DMS53 treated with DMSO at 0.1 percent for 48 hours (cell line): ENCODE results near the gene JAGN1.
"Not testable (repeated sequence)": the region's sequence is repeated elsewhere in the genome, so short reads cannot be mapped to it uniquely, and the experiment has no call there.

Experiments
- DNase-seq: peaks from one replicate; lab custom pipeline; 2025; ENCODE audit not compliant: unreplicated experiment; lab: John Stamatoyannopoulos, UW

Gene JAGN1

DNA sequence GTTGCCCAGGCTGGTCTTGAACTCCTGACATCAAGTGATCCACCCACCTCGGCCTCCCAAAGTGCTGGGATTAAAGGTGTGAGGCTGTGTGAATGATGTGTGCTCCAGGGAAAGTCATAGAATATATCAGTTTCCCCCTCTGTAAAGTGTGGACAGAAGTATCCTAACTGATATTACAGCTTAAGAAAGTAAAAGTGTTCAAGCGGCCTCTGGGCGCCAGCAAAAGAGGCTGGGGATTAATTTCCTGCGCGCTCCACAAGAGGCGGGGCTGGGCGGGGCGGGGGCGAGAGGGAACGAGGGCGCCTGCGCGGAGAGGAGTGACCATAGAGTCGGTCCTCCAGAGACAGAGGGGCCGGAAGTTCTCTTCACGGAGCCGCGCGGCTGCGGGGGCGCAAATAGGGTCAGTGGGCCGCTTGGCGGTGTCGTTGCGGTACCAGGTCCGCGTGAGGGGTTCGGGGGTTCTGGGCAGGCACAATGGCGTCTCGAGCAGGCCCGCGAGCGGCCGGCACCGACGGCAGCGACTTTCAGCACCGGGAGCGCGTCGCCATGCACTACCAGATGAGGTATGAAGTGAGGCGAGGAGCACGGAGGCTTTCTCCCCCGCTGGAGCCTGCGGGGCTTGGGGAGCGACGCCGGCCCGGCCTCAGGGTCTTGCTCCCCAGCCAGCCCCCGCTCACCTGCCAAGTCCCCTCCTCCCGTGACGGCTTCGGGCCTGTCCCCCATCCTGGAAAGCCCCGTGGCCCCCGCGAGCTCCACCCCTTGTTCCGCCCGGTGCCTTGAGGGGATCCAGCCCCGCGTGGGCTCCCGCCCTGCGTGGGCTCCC, at the start of gene JAGN1:
Gene JAGN1, plus strand, starts transcription at position 362 of the 823 bp plus-strand sequence. Its CDS starts 113 bp downstream, at position 475.
- peak; percentile 24 for DNase-seq

DNA sequence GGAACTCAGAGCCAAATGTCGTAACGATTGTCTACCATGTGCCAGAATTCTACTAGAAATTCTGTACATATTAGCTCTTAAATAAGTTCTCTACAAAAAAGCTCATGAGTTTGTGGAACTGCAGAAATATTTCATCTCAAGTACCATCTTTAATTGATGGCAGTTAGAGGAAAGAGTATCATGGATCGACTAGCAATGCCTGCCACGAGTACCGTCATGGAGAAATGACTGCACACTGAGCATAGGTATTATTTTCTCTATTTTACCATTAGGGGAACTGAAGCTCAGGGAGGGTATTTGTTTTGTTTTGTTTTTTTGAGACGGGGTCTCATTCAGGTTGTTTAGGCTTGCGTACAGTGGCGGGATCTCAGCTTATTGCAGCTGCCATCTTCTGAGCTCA, 49.4 kb upstream of the JAGN1 start:
- DNase-seq = no peak

DNA sequence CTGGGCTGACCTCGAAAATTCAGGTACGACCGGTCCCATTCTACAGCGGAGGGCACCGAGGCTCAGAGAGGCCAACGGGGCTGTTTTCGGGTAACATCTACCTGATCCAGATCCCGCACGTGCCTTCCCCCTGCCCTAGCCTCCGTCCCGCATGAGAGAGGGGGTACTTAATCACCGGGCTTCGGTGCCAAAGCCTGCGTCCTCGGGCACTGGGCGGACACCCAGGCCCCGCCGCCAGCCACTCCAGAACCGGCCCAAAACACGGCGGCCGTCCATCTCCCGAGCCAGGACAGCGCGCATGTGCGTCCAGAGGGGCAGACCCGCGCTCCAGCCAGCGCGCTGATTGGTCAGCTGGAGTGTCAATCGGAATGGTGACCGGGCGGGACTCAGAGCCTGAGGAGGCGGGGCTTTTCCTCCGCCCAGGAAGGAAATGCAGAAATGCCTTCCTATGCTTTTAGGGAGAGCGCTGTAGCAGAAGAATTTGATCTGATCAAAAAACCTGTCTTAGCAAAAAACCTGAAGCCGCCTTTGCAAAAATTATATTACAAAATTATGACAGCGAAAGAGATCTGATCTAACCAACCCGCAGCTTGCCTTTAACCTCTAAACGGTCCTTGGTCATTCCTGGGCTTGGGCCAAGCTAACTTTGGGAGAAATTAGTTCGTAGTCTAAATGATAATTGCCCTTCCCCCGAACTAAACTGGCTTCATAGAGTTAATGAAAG, 46.5 kb upstream of the JAGN1 start, which contains the start of gene RPUSD3:
Gene RPUSD3, minus strand, starts transcription at position 294 of the 724 bp plus-strand sequence. Its CDS starts 18 bp downstream, at position 276.
- peak; percentile 30 for DNase-seq

GRCh38 chr3:9846231-9846630, 44.2 kb upstream of the JAGN1 start:
- DNase-seq = no peak

- DNase-seq = no peak
These were observed 43.4 kb upstream of the JAGN1 start for GRCh38 chr3:9846931-9847488.

DNA sequence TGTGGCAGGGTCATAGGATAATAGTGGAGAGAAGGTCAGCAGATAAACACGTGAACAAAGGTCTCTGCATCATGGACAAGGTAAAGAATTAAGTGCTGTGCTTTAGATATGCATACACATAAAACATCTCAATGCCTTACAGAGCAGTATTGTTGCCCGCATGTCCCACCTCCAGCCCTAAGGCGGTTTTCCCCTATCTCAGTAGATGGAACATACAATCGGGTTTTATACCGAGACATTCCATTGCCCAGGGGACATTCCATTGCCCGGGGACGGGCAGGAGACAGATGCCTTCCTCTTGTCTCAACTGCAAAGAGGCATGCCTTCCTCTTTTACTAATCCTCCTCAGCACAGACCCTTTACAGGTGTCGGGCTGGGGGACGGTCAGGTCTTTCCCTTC, 42.5 kb upstream of the JAGN1 start:
- DNase-seq = not testable (repeated sequence)

DNA sequence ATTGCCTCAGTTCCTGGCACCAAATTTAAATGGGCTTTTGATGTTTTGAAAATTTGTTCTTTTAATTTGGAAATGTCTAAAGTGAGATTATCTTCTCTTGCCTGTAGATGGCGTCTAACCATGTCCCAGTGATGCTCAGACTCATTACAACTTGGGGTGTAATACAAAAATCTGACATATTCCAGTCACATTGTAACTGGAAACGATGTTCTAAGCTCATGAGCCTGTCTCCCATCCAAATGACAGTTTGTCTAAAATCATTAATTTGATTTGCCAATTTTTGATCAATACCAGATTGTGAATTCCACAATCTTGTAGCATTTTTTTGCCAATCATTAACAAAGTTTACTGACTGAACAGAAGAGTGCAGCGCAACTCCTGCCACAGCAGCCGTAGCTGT, 41.5 kb upstream of the JAGN1 start:
- DNase-seq = not testable (repeated sequence)

- not testable (repeated sequence) for DNase-seq
These were observed 39.0 kb upstream of the JAGN1 start for GRCh38 chr3:9851383-9851782.

DNA sequence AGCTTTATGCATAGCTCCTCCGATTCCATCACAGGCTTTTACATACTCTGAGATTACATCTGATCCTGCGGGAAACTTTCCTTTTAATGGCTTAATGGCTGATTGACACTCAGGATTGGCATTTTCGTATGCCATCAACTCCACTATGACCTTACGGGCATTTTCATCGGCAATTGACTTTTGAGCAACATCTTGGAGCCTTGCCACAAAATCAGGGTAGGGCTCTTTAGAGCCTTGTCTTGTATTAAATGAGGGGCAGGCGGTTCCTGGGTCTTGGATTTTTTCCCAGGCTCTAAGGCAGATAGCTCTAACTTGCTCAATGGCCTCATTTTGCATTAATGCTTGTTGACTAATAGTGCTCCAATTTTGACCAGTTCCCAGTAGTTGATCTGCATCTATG, 38.5 kb upstream of the JAGN1 start:
- DNase-seq = not testable (repeated sequence)

- no peak for DNase-seq
These were observed 37.9 kb upstream of the JAGN1 start for GRCh38 chr3:9852528-9852927.

GRCh38 chr3:9854291-9854940, 36.0 kb upstream of the JAGN1 start:
- not testable (repeated sequence) for DNase-seq

- DNase-seq = no peak
These were observed 34.8 kb upstream of the JAGN1 start for GRCh38 chr3:9855594-9855993.

- no peak for DNase-seq
These were observed 30.8 kb upstream of the JAGN1 start for GRCh38 chr3:9859530-9860025.

DNA sequence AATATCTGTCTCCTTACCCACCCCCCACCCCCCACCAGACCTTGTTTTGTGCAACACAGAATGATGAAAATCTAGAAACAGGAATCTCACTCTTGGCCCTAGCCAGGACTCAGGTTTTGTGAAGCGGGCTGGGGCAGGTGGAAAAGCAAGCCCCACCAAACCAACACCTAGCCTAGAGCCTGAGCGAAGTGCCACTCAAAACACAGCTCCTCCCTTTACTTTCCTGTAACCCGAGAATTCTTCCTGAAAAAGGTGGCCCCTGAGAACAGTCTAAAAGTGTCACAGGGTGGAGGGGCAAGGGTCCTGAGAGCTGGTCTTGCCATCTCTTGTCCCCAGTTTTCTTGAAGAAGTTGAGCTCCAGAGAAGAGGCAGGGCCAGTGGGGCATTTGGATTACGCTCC, 29.2 kb upstream of the JAGN1 start:
- no peak for DNase-seq

GRCh38 chr3:9861626-9862130, 28.7 kb upstream of the JAGN1 start:
- DNase-seq = no peak

- DNase-seq = no peak
These were observed 27.9 kb upstream of the JAGN1 start for GRCh38 chr3:9862391-9863057.

DNA sequence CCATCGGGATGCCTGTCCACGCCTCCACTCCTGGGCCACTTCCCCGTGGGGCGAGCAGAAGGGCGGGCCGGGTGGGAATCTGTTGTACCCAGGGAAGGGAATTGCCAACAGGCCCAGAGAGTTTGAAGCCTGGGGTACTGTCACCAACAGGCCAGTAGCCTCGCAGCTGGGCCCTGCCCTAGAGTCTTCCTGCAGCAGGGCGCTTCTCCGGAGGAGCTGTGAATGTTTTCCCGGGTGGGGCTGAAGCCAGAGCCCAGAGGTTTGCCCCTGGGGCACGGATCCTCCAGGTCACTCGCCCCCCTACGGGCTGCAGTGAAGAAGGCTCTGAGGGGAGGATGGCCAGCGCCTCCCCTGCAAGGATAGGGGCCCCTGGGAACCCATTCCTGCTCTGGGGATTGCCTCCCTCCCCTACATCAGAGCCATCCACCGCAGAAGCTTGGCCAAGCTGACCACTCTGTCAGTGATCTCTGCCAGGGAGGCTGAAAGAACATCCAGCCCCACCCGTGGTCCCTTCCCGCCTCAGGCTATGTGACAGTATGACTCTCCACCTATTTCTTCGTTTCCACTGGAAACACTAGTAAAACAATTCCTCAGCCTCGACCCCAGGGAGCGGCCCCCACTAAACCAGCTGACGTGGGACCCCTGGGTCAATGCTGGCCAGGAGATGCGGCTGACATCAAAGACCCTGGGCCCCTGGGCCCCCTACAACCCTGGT, 27.2 kb upstream of the JAGN1 start:
- DNase-seq = no peak

DNA sequence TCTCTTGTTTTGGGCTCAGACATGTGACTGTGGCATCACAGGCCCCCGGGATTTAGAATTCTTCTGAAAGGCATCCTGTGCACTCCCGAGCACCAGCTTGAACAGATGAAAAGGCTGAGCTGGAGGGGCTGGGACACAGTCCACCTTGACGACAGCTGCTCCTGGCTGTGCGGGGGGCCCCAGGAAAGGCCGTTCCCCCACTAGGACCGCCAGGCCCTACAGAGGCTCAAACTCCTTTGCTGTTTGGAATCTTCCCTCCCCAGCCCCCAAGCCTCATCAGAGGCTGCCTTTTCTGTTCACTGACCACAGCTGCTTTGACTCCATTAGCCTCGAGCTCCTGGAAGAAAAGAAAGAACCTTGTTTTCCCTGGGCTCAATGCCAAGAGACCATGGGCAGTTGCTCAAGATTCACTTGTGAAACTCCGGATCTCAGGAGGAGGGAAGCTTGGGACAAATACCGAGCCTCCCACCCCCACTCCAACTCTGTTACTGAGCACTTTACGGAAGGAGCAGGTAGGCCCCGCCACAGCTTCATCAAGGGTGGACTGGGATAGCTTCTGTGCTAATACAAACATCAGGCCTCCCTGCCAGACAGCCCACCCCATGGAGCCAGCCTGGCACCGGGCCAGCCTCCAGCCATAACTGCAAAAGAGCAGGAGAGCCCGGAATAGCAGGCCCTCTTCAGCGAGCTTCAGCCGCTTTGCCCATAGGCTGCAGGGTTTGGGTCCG, 26.0 kb upstream of the JAGN1 start:
- no peak for DNase-seq

- DNase-seq = not testable (repeated sequence)
These were observed 25.2 kb upstream of the JAGN1 start for GRCh38 chr3:9865125-9865637.
